WTC11 (cell line): Measurements from ENCODE around the gene UTP11.

Experiments used
- CTCF ChIP-seq: fragments of 200-600 bp; IDR thresholded peaks from 2 replicates; pipeline ENCODE4 v1.8.0; 2022; ENCODE audit warnings: antibody characterized with exemption
- E2F1 ChIP-seq: sonication (generic); formaldehyde crosslinking; IDR thresholded peaks from 2 replicates; pipeline ENCODE4 v1.8.0; 2022; ENCODE audit warnings: mild to moderate bottlenecking, missing genetic modification reagents
- E2F5 ChIP-seq: sonication (generic); formaldehyde crosslinking; IDR thresholded peaks from 2 replicates; pipeline ENCODE4 v1.8.1; 2022; ENCODE audit warnings: mild to moderate bottlenecking, moderate library complexity, missing genetic modification reagents
- ETV6 ChIP-seq: sonication (generic); formaldehyde crosslinking; IDR thresholded peaks from 2 replicates; pipeline ENCODE4 v1.8.1; 2022; ENCODE audit warnings: mild to moderate bottlenecking, missing genetic modification reagents
- HMGA2 ChIP-seq: fragments of 250-450 bp; sonication (Bioruptor Pico); IDR thresholded peaks from 2 replicates; pipeline ENCODE4 v1.4.0; 2021; ENCODE audit warnings: mild to moderate bottlenecking, moderate library complexity
- HMGXB4 ChIP-seq: sonication (generic); formaldehyde crosslinking; IDR thresholded peaks from 2 replicates; pipeline ENCODE4 v1.8.1; 2023; ENCODE audit warnings: mild to moderate bottlenecking, moderate library complexity, missing genetic modification reagents
- MAX ChIP-seq: sonication (generic); formaldehyde crosslinking; IDR thresholded peaks from 2 replicates; pipeline ENCODE4 v1.8.0; 2022; ENCODE audit warnings: mild to moderate bottlenecking, missing genetic modification reagents
- NR2C2 ChIP-seq: sonication (generic); formaldehyde crosslinking; IDR thresholded peaks from 2 replicates; pipeline ENCODE4 v1.8.0; 2022; ENCODE audit warnings: mild to moderate bottlenecking, missing genetic modification reagents
- PRRX2 ChIP-seq: fragments of 250-450 bp; sonication (Bioruptor Pico); IDR thresholded peaks from 2 replicates; pipeline ENCODE4 v1.8.0; 2021; ENCODE audit warnings: mild to moderate bottlenecking
- RORB ChIP-seq: fragments of 250-450 bp; sonication (Bioruptor Pico); IDR thresholded peaks from 2 replicates; pipeline ENCODE4 v1.9.0; 2021; ENCODE audit warnings: mild to moderate bottlenecking
- SMAD3 ChIP-seq: sonication (generic); formaldehyde crosslinking; IDR thresholded peaks from 2 replicates; pipeline ENCODE4 v1.8.0; 2022; ENCODE audit warnings: missing genetic modification reagents, mild to moderate bottlenecking, borderline replicate concordance
- ZNF121 ChIP-seq: sonication (generic); formaldehyde crosslinking; IDR thresholded peaks from 2 replicates; pipeline ENCODE4 v1.8.0; 2023; ENCODE audit warnings: missing genetic modification reagents
- ZNF138 ChIP-seq: sonication (generic); formaldehyde crosslinking; conservative IDR thresholded peaks from 2 replicates; pipeline ENCODE4 v1.8.1; 2022; ENCODE audit warnings: mild to moderate bottlenecking, moderate library complexity, missing genetic modification reagents

GRCh38 chr1:38015978-38016725, 3.6 kb downstream of the UTP11 start:
- TF ChIP-seq CTCF, result no peak
- no peak for TF ChIP-seq HMGXB4 (CRISPR knock-in tag)
- no peak for TF ChIP-seq HMGA2 (CRISPR knock-in tag)
- TF ChIP-seq RORB, result no peak
- TF ChIP-seq NR2C2 (CRISPR knock-in tag), result no peak
- TF ChIP-seq PRRX2 (CRISPR knock-in tag), result no peak
- no peak for TF ChIP-seq ZNF121 (CRISPR knock-in tag)
- no peak for TF ChIP-seq SMAD3
- TF ChIP-seq ZNF138, result no peak
- no peak for TF ChIP-seq E2F5 (CRISPR knock-in tag)
- TF ChIP-seq MAX (CRISPR knock-in tag), result no peak
- TF ChIP-seq ETV6 (CRISPR knock-in tag), result no peak
- TF ChIP-seq E2F1 (CRISPR knock-in tag), result no peak
